WTC11 (cell line): Measurements from ENCODE around the gene DNAJC16.

ENCODE experiments used
- CTCF ChIP-seq: fragments of 200-600 bp; IDR thresholded peaks from 2 replicates; pipeline ENCODE4 v1.8.0; 2022; ENCODE audit warnings: antibody characterized with exemption
- NFYB ChIP-seq: sonication (generic); formaldehyde crosslinking; conservative IDR thresholded peaks from 2 replicates; pipeline ENCODE4 v1.8.0; 2022; ENCODE audit warnings: low read depth, missing genetic modification reagents
- NR3C1 ChIP-seq: sonication (generic); formaldehyde crosslinking; conservative IDR thresholded peaks from 2 replicates; pipeline ENCODE4 v1.8.1; 2023; ENCODE audit warnings: low read depth, mild to moderate bottlenecking, missing genetic modification reagents
- USF1 ChIP-seq: sonication (generic); formaldehyde crosslinking; IDR thresholded peaks from 2 replicates; pipeline ENCODE4 v1.8.0; 2022; ENCODE audit warnings: mild to moderate bottlenecking, missing genetic modification reagents
- TF ChIP-seq, protein P1 (sequence below): sonication (generic); formaldehyde crosslinking; IDR thresholded peaks from 2 replicates; pipeline ENCODE4 v1.8.1; 2022; ENCODE audit warnings: low read depth, missing genetic modification reagents, borderline replicate concordance
- TF ChIP-seq, protein P2 (sequence below): sonication (generic); formaldehyde crosslinking; conservative IDR thresholded peaks from 2 replicates; pipeline ENCODE4 v1.8.1; 2022; ENCODE audit warnings: mild to moderate bottlenecking, missing genetic modification reagents

- TF ChIP-seq NR3C1 (CRISPR knock-in tag) (no peak), CTCF (no peak), USF1 (no peak), NFYB (CRISPR knock-in tag) (no peak)
- TF ChIP-seq, protein P1, sequence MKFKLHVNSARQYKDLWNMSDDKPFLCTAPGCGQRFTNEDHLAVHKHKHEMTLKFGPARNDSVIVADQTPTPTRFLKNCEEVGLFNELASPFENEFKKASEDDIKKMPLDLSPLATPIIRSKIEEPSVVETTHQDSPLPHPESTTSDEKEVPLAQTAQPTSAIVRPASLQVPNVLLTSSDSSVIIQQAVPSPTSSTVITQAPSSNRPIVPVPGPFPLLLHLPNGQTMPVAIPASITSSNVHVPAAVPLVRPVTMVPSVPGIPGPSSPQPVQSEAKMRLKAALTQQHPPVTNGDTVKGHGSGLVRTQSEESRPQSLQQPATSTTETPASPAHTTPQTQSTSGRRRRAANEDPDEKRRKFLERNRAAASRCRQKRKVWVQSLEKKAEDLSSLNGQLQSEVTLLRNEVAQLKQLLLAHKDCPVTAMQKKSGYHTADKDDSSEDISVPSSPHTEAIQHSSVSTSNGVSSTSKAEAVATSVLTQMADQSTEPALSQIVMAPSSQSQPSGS: no peak
- TF ChIP-seq, protein P2, sequence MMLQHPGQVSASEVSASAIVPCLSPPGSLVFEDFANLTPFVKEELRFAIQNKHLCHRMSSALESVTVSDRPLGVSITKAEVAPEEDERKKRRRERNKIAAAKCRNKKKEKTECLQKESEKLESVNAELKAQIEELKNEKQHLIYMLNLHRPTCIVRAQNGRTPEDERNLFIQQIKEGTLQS: no peak
Observed at GRCh38 chr1:15573477-15573876, 46.8 kb downstream of the DNAJC16 start.
